A549 (cell line): Measurements from ENCODE around the gene ZCCHC9. TPM values are rescaled to one million over a fixed set of nuclear protein-coding genes. Genes with fewer than 3 reads are reported as not detected.

Source experiments
- ATAC-seq, 2 experiments: fragments of 200-7000 bp in 1 of 2; fragments of >200 bp in 1 of 2; cut with Nextera tagmentation in 1 of 2; cut with Tn5 transposase in 1 of 2; 3 replicates each; pipeline versions ENCODE4 v1.8.0 to v1.9.1; 2018 to 2020; ENCODE audit warnings: mild to moderate bottlenecking in 1 of 2, moderate library complexity in 1 of 2
- CTCF ChIA-PET: fragments of 300-600 bp; sonication (Branson Sonifier 250); formaldehyde crosslinking; extraction: SDS; loops from one replicate; lab custom pipeline; 2021; ENCODE audit warnings: antibody characterized with exemption, inconsistent platforms; lab: Yijun Ruan, JAX
- POLR2A ChIA-PET: fragments of 350-600 bp; formaldehyde crosslinking; extraction: SDS; loops from one replicate; lab custom pipeline; 2021; ENCODE audit warnings: antibody characterized with exemption, inconsistent platforms; lab: Yijun Ruan, JAX
- DNase-seq, 2 experiments: peaks; one replicate each; pipeline versions ENCODE4 v3.0.0 to v3.0.0-alpha.2; 2011 to 2016; ENCODE audit warnings: low read depth in 1 of 2, low spot score in 1 of 2
- FAIRE-seq: peaks from 2 replicates; lab custom pipeline; 2011; peaks lifted over from hg19 to GRCh38; lab: Jason Lieb, UNC
- H3K27ac ChIP-seq, 2 experiments: fragments of >200 bp; sonication (Bioruptor Twin); formaldehyde crosslinking; 3 replicates each; pipeline ENCODE4 v1.5.1; 2016 to 2017
- H3K4me1 ChIP-seq: fragments of >200 bp; sonication (Bioruptor Twin); formaldehyde crosslinking; 3 replicates; pipeline ENCODE4 v1.6.1; 2016
- H3K4me2 ChIP-seq: fragments of >200 bp; sonication (Bioruptor Twin); formaldehyde crosslinking; 3 replicates; pipeline ENCODE4 v1.6.1; 2016
- H3K4me3 ChIP-seq: fragments of >200 bp; sonication (Bioruptor Twin); formaldehyde crosslinking; 3 replicates; pipeline ENCODE4 v1.5.1; 2016
- H3K9me3 ChIP-seq: fragments of >200 bp; sonication (Bioruptor Twin); formaldehyde crosslinking; 3 replicates; pipeline ENCODE4 v1.6.1; 2016
- BCL3 ChIP-seq: fragments of >200 bp; sonication (Bioruptor Twin); formaldehyde crosslinking; IDR thresholded peaks from 3 replicates; pipeline ENCODE4 v1.6.1; 2016
- CBX2 ChIP-seq: fragments of 200-600 bp; sonication (generic); IDR thresholded peaks from 2 replicates; pipeline ENCODE4 v1.6.1; 2016; ENCODE audit warnings: low read depth, mild to moderate bottlenecking, borderline replicate concordance
- CBX8 ChIP-seq: fragments of 200-600 bp; sonication (generic); IDR thresholded peaks from 2 replicates; pipeline ENCODE4 v1.6.1; 2016
- CEBPB ChIP-seq, 2 experiments: fragments of >200 bp in 1 of 2; sonication (Bioruptor Twin) in 1 of 2; formaldehyde crosslinking in 1 of 2; IDR thresholded peaks; 2 replicates each; pipeline ENCODE4 v1.6.1; 2012 to 2016
- CTCF ChIP-seq: fragments of >200 bp; sonication (Bioruptor Twin); formaldehyde crosslinking; IDR thresholded peaks from 3 replicates; pipeline ENCODE4 v1.5.1; 2016
- EHF ChIP-seq: fragments of 250-450 bp; sonication (Bioruptor Pico); IDR thresholded peaks from 2 replicates; pipeline ENCODE4 v1.5.0; 2020; ENCODE audit warnings: mild to moderate bottlenecking
- FOXS1 ChIP-seq: fragments of 250-450 bp; sonication (Bioruptor Pico); IDR thresholded peaks from 2 replicates; pipeline ENCODE4 v1.5.0; 2020; ENCODE audit warnings: mild to moderate bottlenecking, moderate library complexity
- GATA3 ChIP-seq: IDR thresholded peaks from 2 replicates; pipeline ENCODE4 v1.6.1; 2012; ENCODE audit warnings: borderline replicate concordance
- HDAC2 ChIP-seq: fragments of 200-600 bp; sonication (generic); IDR thresholded peaks from 2 replicates; pipeline ENCODE4 v1.6.1; 2016
- HES2 ChIP-seq: fragments of >200 bp; sonication (Bioruptor Twin); formaldehyde crosslinking; IDR thresholded peaks from 2 replicates; pipeline ENCODE4 v1.6.1; 2016
- HEYL ChIP-seq: fragments of 250-450 bp; sonication (Bioruptor Pico); IDR thresholded peaks from 2 replicates; pipeline ENCODE4 v1.8.0; 2021; ENCODE audit warnings: mild to moderate bottlenecking, moderate library complexity
- HMGXB4 ChIP-seq: fragments of 250-450 bp; sonication (Bioruptor Pico); IDR thresholded peaks from 2 replicates; pipeline ENCODE4 v1.5.0; 2021; ENCODE audit warnings: mild to moderate bottlenecking, moderate library complexity, borderline replicate concordance
- HOXB13 ChIP-seq: fragments of 250-450 bp; sonication (Bioruptor Pico); IDR thresholded peaks from 2 replicates; pipeline ENCODE4 v1.5.0; 2020; ENCODE audit warnings: low read depth, mild to moderate bottlenecking, moderate library complexity
- HOXB5 ChIP-seq: fragments of 250-450 bp; sonication (Bioruptor Pico); IDR thresholded peaks from 2 replicates; pipeline ENCODE4 v1.5.0; 2020; ENCODE audit warnings: mild to moderate bottlenecking, moderate library complexity
- JUNB ChIP-seq: fragments of >200 bp; sonication (Bioruptor Twin); formaldehyde crosslinking; IDR thresholded peaks from 2 replicates; pipeline ENCODE4 v1.6.1; 2016
- MAFK ChIP-seq: fragments of 450-650 bp; IDR thresholded peaks from 2 replicates; pipeline ENCODE4 v1.6.1; 2014; ENCODE audit not compliant: partially characterized antibody
- MAZ ChIP-seq: fragments of 150-350 bp; IDR thresholded peaks from 2 replicates; pipeline ENCODE4 v1.6.1; 2014; ENCODE audit warnings: antibody characterized with exemption, low read depth, low read length, borderline replicate concordance
- NR3C1 ChIP-seq: fragments of >200 bp; sonication (Bioruptor Twin); formaldehyde crosslinking; IDR thresholded peaks from 3 replicates; pipeline ENCODE4 v1.6.1; 2017
- PHF8 ChIP-seq: fragments of 200-600 bp; sonication (generic); IDR thresholded peaks from 2 replicates; pipeline ENCODE4 v1.6.1; 2016; ENCODE audit warnings: low read depth, mild to moderate bottlenecking, antibody characterized with exemption, moderate library complexity, borderline replicate concordance
- RARB ChIP-seq: fragments of 250-450 bp; sonication (Bioruptor Pico); IDR thresholded peaks from 2 replicates; pipeline ENCODE4 v1.8.0; 2021; ENCODE audit warnings: mild to moderate bottlenecking, moderate library complexity
- RFX5 ChIP-seq: fragments of 450-650 bp; IDR thresholded peaks from 2 replicates; pipeline ENCODE4 v1.7.1; 2014; ENCODE audit warnings: antibody characterized with exemption, mild to moderate bottlenecking, moderate library complexity
- RNF2 ChIP-seq: fragments of 200-600 bp; sonication (generic); IDR thresholded peaks from 2 replicates; pipeline ENCODE4 v1.6.1; 2016; ENCODE audit warnings: low read depth, mild to moderate bottlenecking, antibody characterized with exemption, moderate library complexity, borderline replicate concordance
- SREBF2 ChIP-seq: fragments of 450-650 bp; IDR thresholded peaks from 2 replicates; pipeline ENCODE4 v1.6.1; 2014; ENCODE audit warnings: mild to moderate bottlenecking, moderate library complexity
- TP53 ChIP-seq: fragments of 250-450 bp; sonication (Bioruptor Pico); IDR thresholded peaks from 2 replicates; pipeline ENCODE4 v1.5.0; 2021; ENCODE audit warnings: mild to moderate bottlenecking, moderate library complexity
- ZC3H11A ChIP-seq: fragments of 450-650 bp; IDR thresholded peaks from 2 replicates; pipeline ENCODE4 v1.6.1; 2014; ENCODE audit warnings: antibody characterized with exemption, mild to moderate bottlenecking
- ZFP36 ChIP-seq: fragments of 450-650 bp; IDR thresholded peaks from 2 replicates; pipeline ENCODE4 v1.6.1; 2014; ENCODE audit warnings: borderline replicate concordance; ENCODE audit not compliant: partially characterized antibody
- WGBS: methylation state at CpG from one replicate; pipeline ENCODE4 v1.1.6; 2017; ENCODE audit errors: missing lambda C conversion rate; 5-methylcytosine and 5-hydroxymethylcytosine counted together
- polyA plus RNA-seq, 4 experiments: library from polyadenylated mRNA; depleted of rRNA in 3 of 4; stranded (reverse); fragments of >200 nt; fragmentation: RNase III in 1 of 4; extraction: RNeasy Plus Mini Kit Qiagen cat#74134 plus additional on column Dnase treatment in 1 of 4; gene quantifications; 2 replicates in 3 of 4; 3 replicates in 1 of 4; pipeline ENCODE4 v1.2.3, GENCODE V29; 2011 to 2017

The ZCCHC9 gene
- polyA plus RNA-seq, 2 of the 4 experiments (the other 2 are of a cell fraction): 24.2 to 44.4 TPM

- no peaks in the 10 kb centered on the region for H3K9me3 ChIP-seq
- no peak for TF ChIP-seq HEYL (CRISPR knock-in tag)
- no peak for TF ChIP-seq CTCF
- TF ChIP-seq CBX2: no peak
- TF ChIP-seq PHF8: no peak
- no peak for TF ChIP-seq HMGXB4 (CRISPR knock-in tag)
- TF ChIP-seq RNF2: no peak
- H3K4me2 ChIP-seq: no peak overlapping the region
- DNase-seq (no peak), FAIRE-seq (no peak), ATAC-seq (no peak)
- POLR2A ChIA-PET: no interaction called here
- no peaks in the 10 kb centered on the region for H3K4me1 ChIP-seq
- no peak overlapping the region for H3K4me3 ChIP-seq
- H3K27ac ChIP-seq: no peak overlapping the region
- WGBS: 58% methylated on average over 2 of the region's 2 CpGs
- CTCF ChIA-PET: no interaction called here
These were observed 15.2 kb downstream of the ZCCHC9 start for GRCh38 chr5:81316571-81316970.

- no peaks in the 10 kb centered on the region for H3K4me1 ChIP-seq
- POLR2A ChIA-PET: no interaction called here
- no peak for TF ChIP-seq RARB (CRISPR knock-in tag)
- TF ChIP-seq HDAC2: no peak
- TF ChIP-seq MAZ: no peak
- no peak for TF ChIP-seq GATA3
- TF ChIP-seq HMGXB4 (CRISPR knock-in tag): no peak
- TF ChIP-seq JUNB: no peak
- no peak for TF ChIP-seq MAFK
- no peak for TF ChIP-seq ZFP36
- no peak for TF ChIP-seq ZC3H11A
- TF ChIP-seq HOXB5 (CRISPR knock-in tag): no peak
- TF ChIP-seq HOXB13: no peak
- no peaks in the 10 kb centered on the region for H3K9me3 ChIP-seq
- no peak for FAIRE-seq
- WGBS: 80% methylated on average over 2 of the region's 2 CpGs
- no peak overlapping the region for H3K4me3 ChIP-seq
- no peak for DNase-seq
- H3K27ac ChIP-seq: no peak overlapping the region
- ATAC-seq: no peak
- CTCF ChIA-PET: no interaction called here
- H3K4me2 ChIP-seq: no peak overlapping the region
These were observed 16.1 kb downstream of the ZCCHC9 start for GRCh38 chr5:81317536-81317935.

- Histone ChIP-seq H3K4me2 (no peak overlapping the region), H3K9me3 (no peaks in the 10 kb centered on the region), H3K4me1 (no peaks in the 10 kb centered on the region), H3K27ac (no peak overlapping the region), H3K4me3 (no peak overlapping the region)
- CTCF ChIA-PET: no interaction called here
- POLR2A ChIA-PET: no interaction called here
- DNase-seq (no peak), FAIRE-seq (no peak), ATAC-seq (no peak)
- 100% methylated on average over 2 of the region's 2 CpGs for WGBS
- TF ChIP-seq SREBF2 (no peak), NR3C1 (no peak), FOXS1 (CRISPR knock-in tag) (no peak), CEBPB (IDR thresholded peaks at IDR 0.05) (no peak), EHF (CRISPR knock-in tag) (no peak), RFX5 (no peak), ZFP36 (no peak), ZC3H11A (no peak), TP53 (CRISPR knock-in tag) (no peak), HEYL (CRISPR knock-in tag) (no peak), CBX8 (no peak), PHF8 (no peak), HDAC2 (no peak), CTCF (no peak), HES2 (no peak), BCL3 (no peak)
These were observed 25.2 kb downstream of the ZCCHC9 start for GRCh38 chr5:81326554-81326953.
